OCI-LY1 (cell line): ENCODE measurements around the gene SART3.

Source experiments
- H2AFZ ChIP-seq: fragments of 200-600 bp; sonication (generic), shearing (Covaris generic); 2 replicates; pipeline ENCODE4 v1.6.0; 2014; ENCODE audit warnings: antibody characterized with exemption, mild to moderate bottlenecking, low read length
- H3F3A ChIP-seq: fragments of 200-600 bp; sonication (generic), shearing (Covaris generic); 2 replicates; pipeline ENCODE4 v1.6.0; 2014; ENCODE audit warnings: mild to moderate bottlenecking, antibody characterized with exemption, low read length, moderate library complexity; ENCODE audit not compliant: insufficient read depth
- H3K27ac ChIP-seq: fragments of 200-600 bp; sonication (generic); 2 replicates; pipeline ENCODE4 v1.5.1; 2014; ENCODE audit warnings: low read length, mixed run types, mild to moderate bottlenecking, low read depth; ENCODE audit not compliant: poor library complexity, severe bottlenecking
- H3K27me3 ChIP-seq: fragments of 200-600 bp; sonication (generic); 2 replicates; pipeline ENCODE4 v1.6.0; 2014; ENCODE audit warnings: antibody characterized with exemption, mild to moderate bottlenecking, low read length, moderate library complexity; ENCODE audit not compliant: insufficient read depth
- H3K36me3 ChIP-seq: fragments of 200-600 bp; sonication (generic); 2 replicates; pipeline ENCODE4 v1.6.1; 2014; ENCODE audit warnings: mild to moderate bottlenecking, antibody characterized with exemption, low read length, moderate library complexity, mixed read lengths; ENCODE audit not compliant: insufficient read depth
- H3K4me1 ChIP-seq: fragments of 200-600 bp; sonication (generic); 2 replicates; pipeline ENCODE4 v1.5.1; 2014; ENCODE audit warnings: mild to moderate bottlenecking, low read length, moderate library complexity; ENCODE audit not compliant: insufficient read depth, severe bottlenecking
- H3K4me2 ChIP-seq: fragments of 200-600 bp; sonication (generic), shearing (Covaris generic); 2 replicates; pipeline ENCODE4 v1.6.1; 2014; ENCODE audit warnings: low read length
- H3K4me3 ChIP-seq: fragments of 200-600 bp; sonication (generic); 2 replicates; pipeline ENCODE4 v1.5.1; 2014; ENCODE audit warnings: low read length, low read depth, mild to moderate bottlenecking, mixed read lengths; ENCODE audit not compliant: poor library complexity, severe bottlenecking
- H3K79me2 ChIP-seq: fragments of 200-600 bp; shearing (Covaris generic); 2 replicates; pipeline ENCODE4 v1.6.1; 2016; ENCODE audit warnings: mixed run types, low read length, mixed read lengths; ENCODE audit not compliant: insufficient read depth
- H3K9ac ChIP-seq: fragments of 200-600 bp; sonication (generic), shearing (Covaris generic); 2 replicates; pipeline ENCODE4 v1.6.1; 2014; ENCODE audit warnings: mild to moderate bottlenecking, low read length, mixed read lengths
- H3K9me2 ChIP-seq: fragments of 200-600 bp; sonication (generic), shearing (Covaris generic); 2 replicates; pipeline ENCODE4 v1.6.1; 2014; ENCODE audit warnings: low read depth, mild to moderate bottlenecking, low read length, mixed read lengths
- H3K9me3 ChIP-seq: fragments of 200-600 bp; shearing (Covaris generic); 2 replicates; pipeline ENCODE4 v1.6.1; 2014; ENCODE audit warnings: low read length, mixed read lengths
- H4K20me1 ChIP-seq: fragments of 200-600 bp; sonication (generic), shearing (Covaris generic); 2 replicates; pipeline ENCODE4 v1.6.0; 2016; ENCODE audit warnings: mild to moderate bottlenecking, low read length; ENCODE audit not compliant: insufficient read depth
- CTCF ChIP-seq: fragments of 200-600 bp; sonication (generic), shearing (Covaris generic); IDR thresholded peaks from 2 replicates; pipeline ENCODE4 v1.5.1; 2017; ENCODE audit warnings: mild to moderate bottlenecking, antibody characterized with exemption, low read length, moderate library complexity, mixed read lengths
- EZH2 ChIP-seq: fragments of 200-600 bp; sonication (generic), shearing (Covaris generic); IDR thresholded peaks from 2 replicates; pipeline ENCODE4 v1.8.0; 2017; ENCODE audit warnings: borderline replicate concordance, mixed run types, mild to moderate bottlenecking, antibody characterized with exemption, low read length, moderate library complexity, mixed read lengths

Gene SART3

GRCh38 chr12:108599541-108599940, 38.6 kb upstream of the SART3 start:
- H3K79me2 ChIP-seq: no peaks in the 10 kb centered on the region
- H3K4me2 ChIP-seq: no peak overlapping the region
- no peaks in the 10 kb centered on the region for H4K20me1 ChIP-seq
- no peak overlapping the region for H3K9ac ChIP-seq
- H3K4me1 ChIP-seq: no peaks in the 10 kb centered on the region
- no peak overlapping the region for H3K4me3 ChIP-seq
- TF ChIP-seq CTCF (no peak), EZH2 (no peak)
- H3K27me3 ChIP-seq: no peaks in the 10 kb centered on the region
- no peaks in the 10 kb centered on the region for H3K9me2 ChIP-seq
- H3K36me3 ChIP-seq: no peaks in the 10 kb centered on the region
- H2AFZ ChIP-seq: no peak overlapping the region
- no peaks in the 10 kb centered on the region for H3K9me3 ChIP-seq
- no peak overlapping the region for H3K27ac ChIP-seq
- no peaks in the 10 kb centered on the region for H3F3A ChIP-seq

GRCh38 chr12:108598553-108599250, 37.7 kb upstream of the SART3 start:
- H3K79me2 ChIP-seq: no peaks in the 10 kb centered on the region
- no peaks in the 10 kb centered on the region for H3K9me3 ChIP-seq
- H3K36me3 ChIP-seq: no peaks in the 10 kb centered on the region
- H3K27me3 ChIP-seq: no peaks in the 10 kb centered on the region
- no peak overlapping the region for H3K4me2 ChIP-seq
- H4K20me1 ChIP-seq: no peaks in the 10 kb centered on the region
- no peak overlapping the region for H3K27ac ChIP-seq
- no peak overlapping the region for H3K4me3 ChIP-seq
- H2AFZ ChIP-seq: no peak overlapping the region
- H3K9me2 ChIP-seq: no peaks in the 10 kb centered on the region
- no peak overlapping the region for H3K9ac ChIP-seq
- no peaks in the 10 kb centered on the region for H3F3A ChIP-seq
- TF ChIP-seq EZH2: no peak
- TF ChIP-seq CTCF: no peak
- no peaks in the 10 kb centered on the region for H3K4me1 ChIP-seq

GRCh38 chr12:108597559-108598471, 36.8 kb upstream of the SART3 start, which contains the start of gene TMEM119:
Gene TMEM119, minus strand, starts transcription at chr12:108598084. Its CDS starts 5,701 bp downstream, at chr12:108592383.
- Histone ChIP-seq H3K9me3 (no peaks in the 10 kb centered on the region), H2AFZ (no peak within 1 kb of the TSS), H3F3A (no peaks in the 10 kb centered on the region), H3K36me3 (no peaks in the 10 kb centered on the region), H4K20me1 (no peaks in the 10 kb centered on the region), H3K27me3 (no peaks in the 10 kb centered on the region), H3K27ac (no peak within 1 kb of the TSS), H3K79me2 (no peaks in the 10 kb centered on the region), H3K4me1 (no peaks in the 10 kb centered on the region), H3K9ac (no peak within 1 kb of the TSS), H3K4me2 (no peak within 1 kb of the TSS), H3K9me2 (no peaks in the 10 kb centered on the region), H3K4me3 (no peak within 1 kb of the TSS)
- TF ChIP-seq EZH2 (no peak), CTCF (no peak)
